Cardiac fibroblast (primary cell): Measurements from ENCODE around the gene FANCM.
A peak's percentile ranks its signal among the peaks of the same experiment; 100 is the strongest.

Source experiments
- DNase-seq, 2 donors: peaks; one replicate each; pipeline versions ENCODE4 v3.0.0 to v3.0.0-alpha.2; 2010; ENCODE audit warnings: low read depth in 2 of 2
- H3K4me3 ChIP-seq, 2 donors: replicated peaks in 1 of 2; 1 replicate in 1 of 2; 2 replicates in 1 of 2; pipeline ENCODE4 v1.5.1; 2011; ENCODE audit warnings: low read depth in 2 of 2, low read length in 2 of 2, mild to moderate bottlenecking in 2 of 2, moderate library complexity in 1 of 2
- TF ChIP-seq, protein P1 (sequence below): IDR thresholded peaks from one replicate; pipeline ENCODE4 v1.5.1; 2011; ENCODE audit warnings: low read depth, mild to moderate bottlenecking, low read length, inconsistent platforms

The FANCM gene

GRCh38 chr14:45125754-45126153, 10.0 kb upstream of the FANCM start:
- TF ChIP-seq, protein P1, sequence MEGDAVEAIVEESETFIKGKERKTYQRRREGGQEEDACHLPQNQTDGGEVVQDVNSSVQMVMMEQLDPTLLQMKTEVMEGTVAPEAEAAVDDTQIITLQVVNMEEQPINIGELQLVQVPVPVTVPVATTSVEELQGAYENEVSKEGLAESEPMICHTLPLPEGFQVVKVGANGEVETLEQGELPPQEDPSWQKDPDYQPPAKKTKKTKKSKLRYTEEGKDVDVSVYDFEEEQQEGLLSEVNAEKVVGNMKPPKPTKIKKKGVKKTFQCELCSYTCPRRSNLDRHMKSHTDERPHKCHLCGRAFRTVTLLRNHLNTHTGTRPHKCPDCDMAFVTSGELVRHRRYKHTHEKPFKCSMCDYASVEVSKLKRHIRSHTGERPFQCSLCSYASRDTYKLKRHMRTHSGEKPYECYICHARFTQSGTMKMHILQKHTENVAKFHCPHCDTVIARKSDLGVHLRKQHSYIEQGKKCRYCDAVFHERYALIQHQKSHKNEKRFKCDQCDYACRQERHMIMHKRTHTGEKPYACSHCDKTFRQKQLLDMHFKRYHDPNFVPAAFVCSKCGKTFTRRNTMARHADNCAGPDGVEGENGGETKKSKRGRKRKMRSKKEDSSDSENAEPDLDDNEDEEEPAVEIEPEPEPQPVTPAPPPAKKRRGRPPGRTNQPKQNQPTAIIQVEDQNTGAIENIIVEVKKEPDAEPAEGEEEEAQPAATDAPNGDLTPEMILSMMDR = no peak
- no peak for DNase-seq
- H3K4me3 ChIP-seq = no peak overlapping the region

- no peak overlapping the region for H3K4me3 ChIP-seq
- DNase-seq = no peak
- TF ChIP-seq, protein P1 = no peak
Observed at GRCh38 chr14:45128963-45129629, 6.6 kb upstream of the FANCM start.

- DNase-seq = no peak
- TF ChIP-seq, protein P1 = no peak
- H3K4me3 ChIP-seq = peak overlapping the region; percentile 75 to 78
Observed at GRCh38 chr14:45133683-45134050, 2.1 kb upstream of the FANCM start.

- peak within 1 kb of the TSS; percentile 78 to 88 for H3K4me3 ChIP-seq
- TF ChIP-seq, protein P1 = no peak
Observed at GRCh38 chr14:45134051-45134958, 1.4 kb upstream of the FANCM start, which contains the start of gene FKBP3. TSS of gene FKBP3 (minus strand) at chr14:45134481. CDS start at chr14:45134456, 25 bp downstream.

GRCh38 chr14:45135156-45135555, 574 bp upstream of the FANCM start:
- TF ChIP-seq, protein P1 = no peak
- H3K4me3 ChIP-seq = peak overlapping the region; percentile 38 to 88
- peak in 1 of 2 donors; percentile 55 for DNase-seq

More at GRCh38 chr14:45134051-45134958, 1.4 kb upstream of the FANCM start, which contains the start of gene FKBP3:
- DNase-seq = peak; percentile 99

GRCh38 chr14:45136399-45136798, 669 bp downstream of the FANCM start:
- no peak for DNase-seq
- H3K4me3 ChIP-seq = peak overlapping the region; percentile 88 to 91
- TF ChIP-seq, protein P1 = no peak
